Articular chondrocyte of knee joint (primary cell): ENCODE data around the gene ATXN3L. TPM values are rescaled to one million over a fixed set of nuclear protein-coding genes. Genes with fewer than 3 reads are reported as not detected.

Source experiments
- total RNA-seq: library from RNA; depleted of rRNA; stranded (reverse); fragments of >200 nt; gene quantifications from 2 replicates; pipeline ENCODE4 v1.2.3, GENCODE V29; 2012

ATXN3L gene
- total RNA-seq: not detected in 2 replicates

DNA sequence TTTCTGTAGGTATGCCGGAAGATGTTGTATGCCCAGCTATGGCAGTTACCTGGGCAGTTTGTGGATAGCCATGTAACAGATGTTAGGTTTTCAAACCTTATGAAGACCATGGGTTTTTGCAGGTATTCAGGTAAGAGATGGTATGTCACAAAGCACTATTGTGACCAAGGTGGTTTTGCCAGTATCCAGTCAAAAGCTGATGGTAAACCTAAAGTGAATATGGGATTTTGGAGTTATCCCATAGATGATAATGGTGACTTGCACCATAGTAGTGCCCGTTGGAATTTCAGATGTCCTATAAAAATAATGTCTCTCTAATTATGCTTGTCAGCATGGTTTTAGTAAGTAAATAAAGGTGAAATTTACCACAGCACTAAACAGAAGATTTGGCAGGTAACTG, at the start of gene ATXN3L:
ATXN3L (minus strand) TSS at position 101 of the 400 bp plus-strand sequence. CDS start 119 bp downstream, outside the sequence.

Other genes starting within 250 kb of the ATXN3L start
- under 0.01 TPM in 1 of 2 replicates, not detected in the other for gene EGFL6, start 249.5 kb upstream of the ATXN3L start, total RNA-seq